DMS 273 (cell line): ENCODE results near the gene DMXL1.
"Not testable (repeated sequence)": the region's sequence is repeated elsewhere in the genome, so short reads cannot be mapped to it uniquely, and the experiment has no call there.

Experiments used
- DNase-seq: peaks from one replicate; lab custom pipeline; 2025; ENCODE audit not compliant: unreplicated experiment; lab: John Stamatoyannopoulos, UW

Gene DMXL1

GRCh38 chr5:119190470-119191095, 119.7 kb downstream of the DMXL1 start:
- no peak for DNase-seq

GRCh38 chr5:119191944-119192343, 121.1 kb downstream of the DMXL1 start:
- DNase-seq: no peak

- no peak for DNase-seq
Observed at GRCh38 chr5:119200795-119201194, 129.9 kb downstream of the DMXL1 start.

- DNase-seq: no peak
Observed at GRCh38 chr5:119207105-119207504, 136.2 kb downstream of the DMXL1 start.

- DNase-seq: no peak
Observed at GRCh38 chr5:119212026-119212425, 141.1 kb downstream of the DMXL1 start.

GRCh38 chr5:119212676-119213075, 141.8 kb downstream of the DMXL1 start:
- DNase-seq: no peak

GRCh38 chr5:119217183-119217582, 146.3 kb downstream of the DMXL1 start:
- DNase-seq: no peak

- no peak for DNase-seq
Observed at GRCh38 chr5:119218830-119219782, 148.2 kb downstream of the DMXL1 start.

- no peak for DNase-seq
Observed at GRCh38 chr5:119220576-119221197, 149.8 kb downstream of the DMXL1 start.

GRCh38 chr5:119221330-119221729, 150.4 kb downstream of the DMXL1 start:
- no peak for DNase-seq

- no peak for DNase-seq
Observed at GRCh38 chr5:119229950-119230349, 159.1 kb downstream of the DMXL1 start.

GRCh38 chr5:119238265-119239118, 167.6 kb downstream of the DMXL1 start:
- DNase-seq: no peak

GRCh38 chr5:119239119-119239417, 168.2 kb downstream of the DMXL1 start:
- DNase-seq: no peak

GRCh38 chr5:119239826-119240225, 168.9 kb downstream of the DMXL1 start:
- not testable (repeated sequence) for DNase-seq

- no peak for DNase-seq
Observed at GRCh38 chr5:119243888-119244287, 173.0 kb downstream of the DMXL1 start.

- DNase-seq: no peak
Observed at GRCh38 chr5:119250946-119251901, 180.3 kb downstream of the DMXL1 start.

- DNase-seq: peak; percentile 31
Observed at GRCh38 chr5:119255571-119256356, 184.9 kb downstream of the DMXL1 start.

- DNase-seq: no peak
Observed at GRCh38 chr5:119257613-119258012, 186.7 kb downstream of the DMXL1 start.

GRCh38 chr5:119263639-119264038, 192.8 kb downstream of the DMXL1 start:
- no peak for DNase-seq
